Activated naive CD8-positive, alpha-beta T cell treated with anti-CD3 and anti-CD28 coated beads, Interleukin-2, amount 50 U/mL, for 16 hours (primary cell): Measurements from ENCODE around the gene MRPL47.
"Not testable (repeated sequence)": the region's sequence is repeated elsewhere in the genome, so short reads cannot be mapped to it uniquely, and the experiment has no call there.

Experiments used
- DNase-seq: peaks from one replicate; pipeline ENCODE4 v3.0.0-alpha.2; 2020; ENCODE audit warnings: low read depth, low spot score

The MRPL47 gene

GRCh38 chr3:179604321-179605078 is at the start of gene MRPL47, which contains the start of gene NDUFB5:
TSS of gene MRPL47 (minus strand) at chr3:179604638. CDS start at chr3:179604624, 14 bp downstream.
TSS of gene NDUFB5 (plus strand) at chr3:179604794. CDS start at chr3:179604816, 22 bp downstream.
- peak; percentile 82 for DNase-seq

- DNase-seq: peak; percentile 16
Observed at GRCh38 chr3:179653096-179653797, 48.8 kb upstream of the MRPL47 start.

- DNase-seq: peak; percentile 14
Observed at GRCh38 chr3:179652447-179653095, 48.1 kb upstream of the MRPL47 start, which contains the start of gene USP13. TSS of gene USP13 (plus strand) at chr3:179653040. CDS start at chr3:179653226, 186 bp downstream.

GRCh38 chr3:179651687-179652446 is 47.4 kb upstream of the MRPL47 start:
- DNase-seq: no peak

- no peak for DNase-seq
Observed at GRCh38 chr3:179646177-179646576, 41.7 kb upstream of the MRPL47 start.

GRCh38 chr3:179643837-179644236 is 39.4 kb upstream of the MRPL47 start:
- DNase-seq: not testable (repeated sequence)

- DNase-seq: no peak
Observed at GRCh38 chr3:179642871-179643270, 38.4 kb upstream of the MRPL47 start.

- no peak for DNase-seq
Observed at GRCh38 chr3:179640469-179640868, 36.0 kb upstream of the MRPL47 start.

- DNase-seq: no peak
Observed at GRCh38 chr3:179630753-179631451, 26.5 kb upstream of the MRPL47 start.

- DNase-seq: no peak
Observed at GRCh38 chr3:179624451-179624850, 20.0 kb upstream of the MRPL47 start.

GRCh38 chr3:179622023-179622422 is 17.6 kb upstream of the MRPL47 start:
- DNase-seq: no peak

GRCh38 chr3:179615458-179616173 is 11.2 kb upstream of the MRPL47 start:
- DNase-seq: no peak

GRCh38 chr3:179613807-179614206 is 9.4 kb upstream of the MRPL47 start:
- no peak for DNase-seq

GRCh38 chr3:179610066-179610465 is 5.6 kb upstream of the MRPL47 start:
- DNase-seq: no peak

- DNase-seq: no peak
Observed at GRCh38 chr3:179608931-179609720, 4.7 kb upstream of the MRPL47 start.

GRCh38 chr3:179606534-179607085 is 2.2 kb upstream of the MRPL47 start:
- no peak for DNase-seq

GRCh38 chr3:179603831-179604230 is 607 bp downstream of the MRPL47 start:
- DNase-seq: no peak

- DNase-seq: no peak
Observed at GRCh38 chr3:179603321-179603720, 1.1 kb downstream of the MRPL47 start.

GRCh38 chr3:179599531-179599930 is 4.9 kb downstream of the MRPL47 start:
- DNase-seq: no peak
